Ovary (tissue), 3 donors: ENCODE results near the gene NMD3.

Source experiments
- CTCF ChIP-seq, 3 donors: fragments of 450-650 bp in 2 of 3; fragments of 200-600 bp in 1 of 3; IDR thresholded peaks; one replicate each; pipeline versions ENCODE4 v1.5.1 to v1.8.0; 2016 to 2022; ENCODE audit warnings: antibody characterized with exemption in 3 of 3, mild to moderate bottlenecking in 1 of 3
- POLR2A ChIP-seq: fragments of 450-650 bp; IDR thresholded peaks from one replicate; pipeline ENCODE4 v1.6.1; 2017; ENCODE audit warnings: antibody characterized with exemption, mild to moderate bottlenecking, moderate library complexity
- donor health status: DM: no; HTN: no; CAD: no.

- TF ChIP-seq CTCF (IDR thresholded peaks at IDR 0.05) (no peak), POLR2A (no peak)
These were observed 15.1 kb downstream of the NMD3 start for GRCh38 chr3:161236240-161236639.
